Medulla oblongata (tissue), 1 donor: ENCODE measurements around the gene KDM6A.
"Not testable (repeated sequence)": the region's sequence is repeated elsewhere in the genome, so short reads cannot be mapped to it uniquely, and the experiment has no call there.

Experiments used
- DNase-seq: peaks from one replicate; pipeline ENCODE4 v3.0.0-alpha.2; 2015; ENCODE audit errors: extremely low spot score

KDM6A gene

DNA sequence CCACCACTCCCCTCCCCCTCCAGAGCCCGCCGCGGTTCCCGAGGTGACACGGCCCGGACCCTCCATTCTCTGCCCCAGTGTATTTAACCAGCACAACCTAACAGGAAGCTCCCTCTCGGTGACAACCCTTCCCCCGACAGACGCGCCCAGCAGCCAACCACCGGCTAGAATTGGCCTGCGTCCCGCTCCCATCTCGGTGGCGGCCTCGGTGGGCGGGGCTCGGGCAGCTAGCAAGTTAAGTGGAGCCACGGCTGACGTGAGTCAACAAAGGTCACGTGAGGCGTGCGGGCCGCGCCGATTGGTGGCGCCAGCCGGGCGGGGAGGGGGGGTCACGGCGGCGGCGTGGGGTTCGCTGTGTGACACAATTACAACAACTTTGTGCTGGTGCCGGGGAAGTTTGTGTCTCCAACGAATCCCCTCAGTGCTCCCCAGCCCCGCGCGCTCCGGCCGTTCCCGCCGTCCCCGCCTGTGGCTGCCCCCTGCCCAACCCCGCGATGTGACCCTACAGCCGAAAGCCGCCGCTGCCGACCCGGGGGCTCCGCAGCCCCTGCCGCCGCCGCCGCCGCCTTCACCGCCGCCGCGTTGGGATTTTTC lies at the start of gene KDM6A:
Gene KDM6A (plus strand): TSS at position 368 of the 594 bp plus-strand sequence. CDS start 364 bp downstream, outside the sequence.
- peak; percentile 94 for DNase-seq

DNA sequence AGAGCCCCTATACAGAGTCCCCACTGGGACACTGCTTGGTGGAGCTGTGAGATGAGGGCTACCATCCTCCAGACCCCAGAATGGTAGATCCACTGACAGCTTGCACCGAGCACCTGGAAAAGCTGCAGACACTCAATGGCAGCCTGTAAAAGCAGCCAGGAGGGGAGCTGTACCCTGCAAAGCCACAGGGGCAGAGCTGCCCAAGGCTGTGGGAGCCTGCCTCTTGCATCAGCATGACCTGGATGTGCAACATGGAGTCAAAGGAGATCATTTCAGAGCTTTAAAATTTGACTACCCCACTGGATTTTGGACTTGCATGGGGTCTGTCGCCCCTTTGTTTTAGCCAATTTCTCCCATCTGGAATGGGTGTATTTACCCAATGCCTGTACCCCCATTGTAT lies 49.8 kb upstream of the KDM6A start:
- DNase-seq, result not testable (repeated sequence)

DNA sequence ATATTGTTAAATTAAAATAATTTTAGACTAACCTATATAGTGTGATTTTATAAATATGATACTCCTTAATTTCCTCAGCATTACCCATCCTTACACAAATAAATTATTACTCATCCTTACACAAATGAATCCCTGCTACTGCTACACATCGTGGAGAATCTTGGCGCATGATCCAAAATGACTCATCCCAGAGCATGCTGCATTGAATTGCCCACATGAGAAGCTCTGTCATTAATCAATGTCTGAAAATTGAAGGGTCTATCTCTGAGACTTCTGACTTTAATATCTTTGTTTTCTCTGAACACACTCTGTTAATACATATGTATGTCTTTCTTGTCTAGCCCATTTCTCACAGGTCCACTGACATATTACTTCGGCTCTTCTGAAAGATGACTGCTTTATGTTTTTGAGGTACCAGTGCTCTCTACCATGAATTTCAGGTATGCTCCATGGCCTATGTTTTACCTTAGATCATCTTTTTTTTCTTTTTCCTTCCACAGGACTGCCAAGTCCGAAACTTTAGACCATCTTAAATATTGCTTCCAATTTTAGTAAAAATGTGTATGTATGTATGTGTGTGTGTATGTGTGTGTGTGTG lies 44.9 kb upstream of the KDM6A start:
- no peak for DNase-seq

DNA sequence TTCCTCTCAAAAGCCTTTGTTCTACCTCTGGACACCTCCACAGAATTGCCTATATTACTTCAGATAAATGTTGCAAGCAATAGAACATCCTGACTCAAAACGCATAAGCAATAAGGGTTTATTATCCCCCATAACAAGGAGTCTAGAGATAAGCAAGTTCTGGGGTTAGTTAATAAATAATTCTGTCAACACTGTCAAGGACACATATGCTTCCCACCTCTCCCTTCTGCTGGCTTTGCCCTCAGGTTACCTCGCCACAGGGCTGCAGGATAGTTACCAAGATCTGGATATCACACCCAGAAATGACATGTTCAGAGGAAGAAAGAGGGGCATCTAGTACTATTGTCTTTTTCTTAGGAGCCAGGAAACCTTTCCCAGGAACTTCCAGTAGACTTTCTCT lies 43.2 kb upstream of the KDM6A start:
- DNase-seq, result no peak

DNA sequence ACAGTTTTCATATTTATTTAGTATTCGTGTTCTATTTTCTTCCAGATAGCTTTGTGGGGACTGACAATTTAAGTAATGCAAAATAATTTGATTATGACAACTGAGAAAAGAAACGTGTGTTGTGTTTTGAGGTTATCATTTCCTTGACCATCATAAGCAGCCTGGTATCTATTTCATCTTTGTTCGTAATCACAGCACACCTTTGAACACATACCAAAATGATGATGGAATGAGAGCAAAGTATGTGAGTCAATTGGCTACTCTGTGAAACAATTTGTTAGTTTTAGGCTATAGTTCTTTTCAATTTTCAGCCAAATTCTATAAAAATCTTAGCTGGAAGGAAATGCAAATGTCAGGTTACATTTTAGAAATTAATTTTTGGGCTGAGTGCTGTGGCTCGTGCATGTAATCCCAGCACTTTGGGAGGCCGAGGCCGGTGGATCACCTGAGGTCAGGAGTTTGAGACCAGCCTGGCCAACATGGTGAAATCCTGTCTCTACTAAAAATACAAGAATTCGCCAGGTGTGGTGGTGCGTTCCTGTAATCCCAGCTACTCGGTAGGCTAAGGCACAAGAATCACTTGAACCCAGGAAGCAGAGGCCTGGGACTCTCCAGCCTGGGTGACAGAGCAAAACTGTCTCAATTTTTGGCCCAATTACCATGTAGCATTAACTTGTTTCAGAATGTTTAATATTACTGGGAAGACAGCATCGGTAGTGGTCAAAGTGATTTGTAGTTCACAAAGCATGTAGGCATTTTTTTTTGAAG lies 30.3 kb upstream of the KDM6A start:
- no peak for DNase-seq

DNA sequence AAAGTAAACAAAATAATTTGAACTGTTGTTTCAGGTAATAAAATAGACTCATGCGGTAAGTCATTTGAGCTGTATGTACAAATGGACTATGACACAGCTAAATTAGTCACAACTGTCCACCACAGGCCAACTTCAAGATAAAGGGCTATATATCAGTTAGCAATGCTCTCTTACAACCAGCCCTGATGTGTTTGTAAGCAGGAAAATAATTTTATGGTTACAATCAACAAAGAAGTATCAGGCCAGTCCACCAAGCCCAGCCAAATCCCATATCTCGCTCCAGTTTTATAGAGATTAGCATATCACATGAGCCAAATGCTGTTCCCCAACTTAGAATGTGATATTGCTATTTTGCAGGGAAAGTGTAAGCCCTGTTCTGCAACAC lies 29.7 kb upstream of the KDM6A start:
- DNase-seq, result no peak

DNA sequence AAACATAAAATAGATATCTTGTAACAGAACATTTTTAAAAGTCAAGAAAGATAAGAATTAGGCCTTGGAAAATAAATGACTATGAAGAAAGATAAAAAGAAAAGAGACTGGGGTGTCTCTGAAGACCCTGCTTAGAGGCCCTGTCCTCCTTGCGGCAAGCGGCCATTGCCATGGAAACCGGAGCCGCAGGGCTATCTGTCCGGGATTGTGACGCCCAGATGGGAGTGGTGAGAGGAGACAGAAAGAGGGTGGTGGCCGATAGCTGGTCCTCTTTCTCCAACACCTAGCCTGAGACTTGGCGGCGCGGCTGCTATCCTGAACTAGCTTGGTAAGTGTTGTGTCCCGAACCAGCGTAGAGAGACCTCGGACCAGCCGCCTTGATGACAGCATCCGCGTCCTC lies 29.2 kb upstream of the KDM6A start, which contains the start of gene DUSP21:
Gene DUSP21 (plus strand): TSS at position 269 of the 400 bp plus-strand sequence. CDS start 112 bp downstream, at position 381.
- no peak for DNase-seq

DNA sequence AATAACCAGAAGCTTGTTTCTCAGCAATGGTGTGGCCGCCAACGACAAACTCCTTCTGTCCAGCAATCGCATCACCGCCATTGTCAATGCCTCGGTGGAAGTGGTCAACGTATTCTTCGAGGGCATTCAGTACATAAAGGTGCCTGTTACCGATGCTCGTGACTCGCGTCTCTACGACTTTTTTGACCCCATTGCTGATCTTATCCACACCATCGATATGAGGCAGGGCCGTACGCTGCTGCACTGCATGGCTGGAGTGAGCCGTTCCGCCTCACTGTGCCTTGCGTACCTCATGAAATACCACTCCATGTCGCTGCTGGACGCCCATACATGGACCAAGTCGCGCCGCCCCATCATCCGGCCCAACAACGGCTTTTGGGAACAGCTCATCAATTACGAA lies 28.8 kb upstream of the KDM6A start:
- no peak for DNase-seq

DNA sequence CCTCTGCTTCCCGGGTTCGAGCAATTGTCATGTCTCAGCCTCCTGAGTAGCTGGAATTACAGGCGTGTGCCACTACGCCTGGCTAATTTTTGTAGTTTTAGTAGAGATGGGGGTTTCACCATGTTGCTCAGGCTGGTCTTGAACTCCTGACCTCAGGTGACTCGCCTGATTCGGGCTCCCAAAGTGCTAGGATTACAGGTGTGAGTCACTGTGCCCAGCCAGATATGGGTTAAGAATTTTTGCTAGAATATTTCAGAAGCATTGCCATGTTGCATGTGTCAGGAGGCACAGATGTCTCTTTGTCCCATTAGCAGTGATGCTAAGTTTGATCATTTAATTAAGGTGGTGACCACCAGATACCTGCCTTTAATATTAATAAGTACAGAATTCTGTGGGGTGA lies 22.1 kb upstream of the KDM6A start:
- not testable (repeated sequence) for DNase-seq

DNA sequence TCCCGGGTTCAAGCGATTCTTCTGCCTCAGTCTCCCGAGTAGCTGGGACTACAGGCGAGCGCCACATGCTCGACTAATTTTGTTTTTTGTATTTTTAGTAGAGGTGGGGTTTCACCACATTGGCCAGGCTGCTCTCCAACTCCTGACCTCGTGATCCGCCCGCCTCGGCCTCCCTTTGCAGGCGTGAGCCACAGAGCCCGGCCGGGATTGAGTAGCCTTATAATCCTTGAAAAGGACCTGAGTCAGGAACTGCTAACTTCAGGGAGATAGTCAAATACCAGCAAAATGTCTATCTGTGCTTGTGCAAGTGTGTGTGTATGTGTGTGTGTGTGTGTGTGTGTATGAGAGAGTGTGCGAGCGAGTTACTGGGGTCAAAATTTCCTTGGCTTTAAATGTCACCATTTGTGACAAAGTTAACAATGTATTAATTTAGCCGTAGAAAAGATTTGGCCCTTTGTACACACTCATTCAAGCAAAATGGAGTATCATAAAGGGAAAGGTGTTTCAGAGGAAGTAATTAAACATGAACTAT lies 1.8 kb upstream of the KDM6A start:
- no peak for DNase-seq

DNA sequence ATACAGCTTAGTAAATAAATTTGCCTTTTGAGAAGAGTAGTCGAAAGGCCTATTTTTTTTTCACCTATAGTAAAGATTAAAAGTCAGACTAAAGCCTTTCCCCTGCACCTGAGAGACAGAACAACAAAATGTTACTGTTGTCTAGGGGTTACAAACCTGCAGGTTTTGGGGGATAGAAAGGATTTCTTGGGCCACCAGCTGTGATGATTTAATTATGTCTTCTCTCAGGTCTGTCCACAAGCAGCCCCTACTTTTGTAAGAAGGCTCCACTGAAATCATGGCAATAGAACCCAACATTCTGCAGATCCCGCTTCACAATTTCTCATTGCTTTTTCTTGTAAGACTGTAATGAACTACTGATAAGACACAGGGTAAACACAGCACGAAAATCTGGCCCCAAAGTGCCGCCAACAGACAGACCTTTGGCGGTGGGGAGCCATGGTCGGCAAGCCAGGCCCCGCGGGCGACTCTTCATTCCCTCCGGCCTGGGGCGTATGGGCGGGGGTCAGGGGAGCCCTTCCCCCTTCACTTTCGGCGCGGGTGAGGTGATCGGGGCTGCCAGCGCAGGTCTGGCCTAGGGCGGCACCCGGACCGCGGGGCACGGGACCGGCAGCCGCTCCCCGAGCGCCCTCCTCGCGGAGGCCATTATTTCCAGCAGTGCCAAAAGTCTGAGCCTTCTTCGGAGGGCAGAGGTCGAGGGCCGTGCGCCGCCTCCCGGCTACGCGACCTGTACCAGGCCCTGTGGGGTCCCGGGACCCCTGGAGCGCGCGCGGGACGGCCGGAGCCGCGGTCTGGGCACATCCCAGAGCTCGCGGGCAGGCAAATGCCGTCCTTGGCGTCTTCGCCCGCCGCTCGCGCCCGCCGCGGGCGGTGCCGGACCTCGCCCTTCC lies 812 bp upstream of the KDM6A start:
- peak; percentile 16 for DNase-seq

DNA sequence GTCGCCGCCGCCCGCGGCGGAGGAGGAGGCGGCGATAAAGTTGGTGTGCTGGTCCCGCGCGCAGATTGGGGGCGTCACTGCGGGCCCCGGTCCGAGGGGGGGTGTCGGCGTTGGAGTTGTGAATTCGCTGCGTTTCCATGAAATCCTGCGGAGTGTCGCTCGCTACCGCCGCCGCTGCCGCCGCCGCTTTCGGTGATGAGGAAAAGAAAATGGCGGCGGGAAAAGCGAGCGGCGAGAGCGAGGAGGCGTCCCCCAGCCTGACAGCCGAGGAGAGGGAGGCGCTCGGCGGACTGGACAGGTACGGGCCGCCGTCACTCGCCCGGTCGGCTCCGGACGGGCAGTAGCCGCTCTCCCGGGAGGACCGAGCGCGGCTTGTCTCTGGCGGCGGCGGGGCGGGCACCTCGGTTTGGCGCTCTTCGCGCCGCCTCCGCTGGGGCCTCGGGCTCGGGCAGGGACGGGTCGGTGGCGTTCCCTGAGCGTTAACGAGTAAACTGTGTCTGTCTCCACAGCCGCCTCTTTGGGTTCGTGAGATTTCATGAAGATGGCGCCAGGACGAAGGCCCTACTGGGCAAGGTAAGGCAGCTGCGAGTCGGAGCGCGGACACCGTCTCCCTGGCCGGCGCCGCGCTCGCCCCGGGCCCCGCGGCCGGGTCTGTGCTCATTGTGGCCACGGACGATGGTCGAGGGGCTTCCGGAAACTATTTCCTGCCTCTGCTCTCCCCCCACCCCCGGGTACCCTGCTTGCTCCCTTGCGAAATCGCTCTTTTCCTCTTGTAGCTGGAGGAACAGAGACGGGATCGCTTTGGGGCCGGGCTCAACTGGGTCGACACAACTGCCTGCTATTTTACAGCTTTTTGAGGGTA lies 658 bp downstream of the KDM6A start:
- peak; percentile 21 for DNase-seq

DNA sequence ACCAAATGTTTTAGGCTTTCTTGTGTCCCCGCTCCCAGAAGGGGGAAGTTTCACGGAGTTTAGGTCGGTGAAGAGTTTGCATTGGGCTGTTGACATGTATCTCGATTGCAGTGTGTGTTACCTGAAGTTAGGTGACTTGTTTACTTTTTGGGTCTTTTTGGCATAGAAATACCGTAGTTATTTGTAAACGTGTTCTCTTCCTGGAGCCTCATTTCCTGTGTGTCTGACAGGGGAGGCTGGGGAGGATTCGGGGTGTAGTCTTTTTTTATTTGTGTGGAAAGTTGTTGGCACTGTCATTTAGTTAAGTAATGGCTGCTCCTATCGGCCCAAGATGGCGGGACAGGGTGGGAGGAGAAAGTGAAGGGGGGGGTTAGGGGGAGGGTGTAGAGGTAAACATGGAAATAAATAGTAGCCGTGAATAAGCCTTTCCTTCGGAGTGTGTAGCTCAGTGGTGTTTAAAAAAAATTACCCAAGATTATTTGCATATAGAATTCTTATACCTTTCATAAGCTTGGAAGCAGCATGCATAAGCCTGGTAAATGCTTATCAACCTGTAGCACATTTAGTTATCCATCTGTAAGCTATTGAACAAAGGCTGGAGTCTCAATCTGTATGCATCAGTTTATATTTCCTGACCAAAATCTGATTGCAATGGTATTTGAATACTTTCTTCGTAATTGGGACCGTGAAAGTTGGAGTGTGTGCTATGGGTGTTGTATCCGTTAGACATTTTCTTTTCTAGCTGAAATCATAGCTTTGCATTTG lies 1.6 kb downstream of the KDM6A start:
- DNase-seq, result peak; percentile 42

DNA sequence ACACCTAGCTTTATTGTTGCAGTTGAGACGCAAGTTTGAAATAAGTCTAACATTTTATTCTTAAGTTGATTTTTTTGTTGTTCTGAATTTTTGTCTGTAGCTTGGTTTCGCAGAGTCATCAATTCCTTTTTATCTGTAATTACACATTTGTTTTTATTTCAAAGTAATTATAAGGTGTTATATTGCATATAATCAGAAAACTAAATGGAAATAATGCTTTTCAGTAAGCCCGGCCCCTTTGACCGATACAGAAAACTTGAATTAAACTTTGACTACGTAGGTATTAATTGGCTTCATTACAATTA lies 2.1 kb downstream of the KDM6A start:
- DNase-seq, result no peak

DNA sequence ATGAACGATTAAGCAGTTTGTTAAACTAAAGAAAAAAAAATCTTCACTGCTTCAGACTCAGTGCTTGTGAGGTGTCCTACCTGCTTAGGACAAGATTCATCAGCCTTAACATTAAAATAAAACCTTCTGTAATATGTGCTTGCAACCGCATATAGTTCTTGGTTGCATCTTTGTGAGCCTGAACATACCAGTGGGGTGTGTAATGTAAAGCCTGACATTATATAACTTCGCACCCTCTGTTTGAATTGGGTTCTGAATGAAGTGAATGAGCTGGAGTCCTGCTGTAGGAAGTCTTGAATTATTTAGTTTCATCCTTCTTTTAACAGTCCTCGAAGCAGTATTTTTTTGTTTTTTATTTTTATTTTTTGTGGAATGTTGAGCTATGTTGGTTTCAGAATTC lies 3.1 kb downstream of the KDM6A start:
- no peak for DNase-seq

DNA sequence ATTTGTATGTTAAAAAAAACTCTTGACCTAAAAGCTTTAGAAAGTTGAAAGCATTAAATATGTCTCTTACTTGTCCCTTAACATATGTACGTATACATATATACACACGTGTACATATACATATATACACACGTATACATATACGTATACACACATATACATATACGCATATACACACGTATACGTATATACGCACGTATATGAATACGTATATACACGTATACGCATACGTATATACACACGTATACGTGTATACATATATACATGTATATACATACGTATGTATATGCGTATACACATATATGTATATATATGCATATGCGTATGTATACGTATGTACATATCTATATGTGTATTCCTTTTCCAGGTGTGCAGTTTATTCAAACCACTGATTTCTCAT lies 3.8 kb downstream of the KDM6A start:
- DNase-seq, result no peak

DNA sequence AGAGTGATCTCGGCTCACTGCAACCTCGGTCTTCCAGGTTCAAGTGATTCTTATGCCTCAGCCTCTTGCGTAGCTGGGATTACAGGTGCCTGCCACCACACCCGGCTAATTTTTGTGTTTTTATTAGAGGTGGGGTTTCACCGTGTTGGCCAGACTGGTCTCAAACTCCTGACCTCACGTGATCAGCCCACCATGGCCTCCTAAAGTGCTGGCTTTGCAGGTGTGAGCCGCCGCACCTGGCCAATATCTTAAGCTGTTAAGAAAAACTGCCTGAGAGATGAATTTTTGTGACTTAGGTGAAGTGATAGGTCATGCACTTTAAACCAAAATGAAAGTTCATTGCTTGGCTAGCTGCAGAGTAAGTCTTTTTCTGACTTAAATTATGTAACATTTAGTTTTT lies 5.8 kb downstream of the KDM6A start:
- no peak for DNase-seq

DNA sequence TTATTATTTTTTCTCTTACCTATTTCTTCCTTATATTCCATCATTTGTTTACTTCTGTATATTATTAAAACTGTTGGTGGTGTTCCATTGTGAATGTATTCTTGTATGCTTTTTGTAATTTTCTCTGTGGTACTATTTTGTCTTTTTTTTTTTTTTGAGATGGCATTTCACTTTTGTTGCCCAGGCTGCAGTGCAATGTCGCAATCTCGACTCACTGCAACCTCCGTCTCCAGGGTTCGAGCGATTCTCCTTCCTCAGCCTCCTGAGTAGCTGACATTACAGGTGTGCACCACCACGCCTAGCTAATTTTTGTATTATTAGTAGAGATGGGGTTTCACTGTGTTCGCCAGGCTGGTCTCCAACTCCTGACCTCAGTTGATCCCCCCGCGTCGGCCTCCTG lies 8.6 kb downstream of the KDM6A start:
- no peak for DNase-seq

DNA sequence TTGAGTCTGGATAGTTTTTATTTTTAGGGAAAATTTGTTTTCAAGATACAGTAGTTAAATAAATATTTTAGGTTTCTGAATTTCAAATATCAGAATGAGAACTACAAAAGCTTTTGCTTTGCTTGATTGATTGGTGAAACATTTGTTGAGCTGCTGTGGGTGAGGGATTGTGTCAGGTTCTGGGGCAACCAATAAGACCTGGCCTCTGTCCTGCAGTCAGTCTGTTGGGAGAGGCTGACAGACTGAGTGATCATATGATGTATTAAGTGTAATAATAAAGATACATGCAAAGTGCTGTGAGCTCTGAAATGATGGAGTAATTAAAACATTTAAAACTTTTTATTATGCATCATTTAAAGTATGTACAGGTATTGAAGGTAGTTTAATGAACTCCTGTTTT lies 9.6 kb downstream of the KDM6A start:
- no peak for DNase-seq

DNA sequence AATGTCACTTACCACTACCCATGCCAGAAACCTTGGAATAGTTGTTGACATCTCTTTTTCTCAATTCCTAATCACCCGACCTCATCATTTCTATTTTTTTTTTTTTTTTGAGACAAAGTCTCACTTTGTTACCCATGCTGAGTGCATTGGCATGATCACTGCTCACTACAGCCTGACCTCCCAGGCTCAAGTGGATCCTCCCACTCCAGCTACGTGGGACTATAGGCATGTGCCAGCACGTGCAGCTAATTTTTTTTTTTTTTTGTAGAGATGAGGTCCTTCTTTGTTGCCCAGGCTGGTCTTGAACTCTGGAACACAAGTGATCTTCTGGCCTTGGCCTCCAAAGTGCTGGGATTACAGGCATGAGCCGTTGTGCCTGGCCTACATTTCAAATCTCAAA lies 12.0 kb downstream of the KDM6A start:
- DNase-seq, result no peak
